GM23338 (cell line): Measurements from ENCODE around the gene VOPP1. TPM values are rescaled to one million over a fixed set of nuclear protein-coding genes. Genes with fewer than 3 reads are reported as not detected.

Experiments
- ATAC-seq: fragments of 200-7000 bp; cut with Tn5 transposase; 3 replicates; pipeline ENCODE4 v1.9.1; 2020
- DNase-seq: peaks from one replicate; pipeline ENCODE4 v3.0.0-alpha.2; 2015; ENCODE audit warnings: low spot score
- H2AFZ ChIP-seq: fragments of 200-600 bp; sonication (generic); 2 replicates; pipeline ENCODE4 v1.8.0; 2016; ENCODE audit warnings: antibody characterized with exemption, mild to moderate bottlenecking, moderate library complexity
- H3F3A ChIP-seq: fragments of 200-600 bp; sonication (generic); replicated peaks from 2 replicates; pipeline ENCODE4 v1.8.0; 2017; ENCODE audit warnings: antibody characterized with exemption, mixed run types, low read depth
- H3K27ac ChIP-seq: fragments of 200-600 bp; sonication (generic); 2 replicates; pipeline ENCODE4 v1.6.1; 2016; ENCODE audit warnings: low read depth
- H3K27me3 ChIP-seq: fragments of 200-600 bp; sonication (generic); 2 replicates; pipeline ENCODE4 v1.8.0; 2016; ENCODE audit warnings: mild to moderate bottlenecking, mixed run types, moderate library complexity; ENCODE audit not compliant: insufficient read depth
- H3K36me3 ChIP-seq: fragments of 200-600 bp; sonication (generic); 2 replicates; pipeline ENCODE4 v1.8.0; 2016; ENCODE audit warnings: mild to moderate bottlenecking; ENCODE audit not compliant: insufficient read depth
- H3K4me1 ChIP-seq: fragments of 200-600 bp; sonication (generic); 2 replicates; pipeline ENCODE4 v1.8.0; 2016; ENCODE audit warnings: mild to moderate bottlenecking, moderate library complexity; ENCODE audit not compliant: insufficient read depth
- H3K4me2 ChIP-seq: fragments of 200-600 bp; sonication (generic); 2 replicates; pipeline ENCODE4 v1.7.1; 2017; ENCODE audit warnings: mixed run types
- H3K4me3 ChIP-seq: fragments of 200-600 bp; sonication (generic); 2 replicates; pipeline ENCODE4 v1.6.1; 2016; ENCODE audit warnings: mixed run types
- H3K79me2 ChIP-seq: fragments of 200-600 bp; sonication (generic); replicated peaks from 2 replicates; pipeline ENCODE4 v1.8.0; 2017; ENCODE audit warnings: mild to moderate bottlenecking; ENCODE audit not compliant: insufficient read depth
- H3K9me2 ChIP-seq: fragments of 200-600 bp; sonication (generic); 2 replicates; pipeline ENCODE4 v1.8.0; 2017; ENCODE audit not compliant: insufficient read depth
- H4K20me1 ChIP-seq: fragments of 200-600 bp; sonication (generic); replicated peaks from 2 replicates; pipeline ENCODE4 v1.8.0; 2017; ENCODE audit warnings: mild to moderate bottlenecking; ENCODE audit not compliant: insufficient read depth
- H3K27ac Mint-ChIP-seq: 2 replicates; pipeline ENCODE4 v1.8.0; 2020; ENCODE audit warnings: inconsistent platforms, mild to moderate bottlenecking, moderate library complexity, mixed read lengths
- H3K27me3 Mint-ChIP-seq: 3 replicates; pipeline ENCODE4 v1.8.0; 2022; ENCODE audit warnings: low read depth, mild to moderate bottlenecking, moderate library complexity, mixed read lengths, inconsistent platforms; ENCODE audit not compliant: insufficient read depth, poor library complexity
- H3K36me3 Mint-ChIP-seq: 3 replicates; pipeline ENCODE4 v1.8.0; 2021; ENCODE audit warnings: low read depth, mild to moderate bottlenecking, inconsistent platforms, moderate library complexity, mixed read lengths
- H3K4me1 Mint-ChIP-seq: 3 replicates; pipeline ENCODE4 v1.8.0; 2020; ENCODE audit warnings: mild to moderate bottlenecking, inconsistent platforms, mixed read lengths
- H3K4me3 Mint-ChIP-seq: 3 replicates; pipeline ENCODE4 v1.8.0; 2021; ENCODE audit warnings: moderate library complexity, mild to moderate bottlenecking, inconsistent platforms, mixed read lengths
- H3K9me3 Mint-ChIP-seq: 3 replicates; pipeline ENCODE4 v1.8.0; 2020; ENCODE audit warnings: moderate library complexity, mild to moderate bottlenecking, inconsistent platforms, mixed read lengths
- CREB1 ChIP-seq: fragments of 250-450 bp; sonication (Bioruptor Pico); IDR thresholded peaks from 2 replicates; pipeline ENCODE4 v1.5.0; 2020; ENCODE audit warnings: low read depth, mild to moderate bottlenecking, moderate library complexity
- EZH2 ChIP-seq: fragments of 200-600 bp; sonication (generic); IDR thresholded peaks from one replicate; pipeline ENCODE4 v1.8.0; 2017; ENCODE audit warnings: antibody characterized with exemption, mild to moderate bottlenecking, low read depth; ENCODE audit not compliant: unreplicated experiment
- EZH2phosphoT487 ChIP-seq: fragments of 200-600 bp; sonication (generic); IDR thresholded peaks from one replicate; pipeline ENCODE4 v1.8.1; 2018; ENCODE audit warnings: antibody characterized with exemption; ENCODE audit not compliant: unreplicated experiment
- JUNB ChIP-seq: IDR thresholded peaks from one replicate; pipeline ENCODE4 v1.6.1; 2016; ENCODE audit warnings: antibody characterized with exemption; ENCODE audit not compliant: unreplicated experiment
- NANOG ChIP-seq: IDR thresholded peaks from 2 replicates; pipeline ENCODE4 v1.6.1; 2016; ENCODE audit warnings: antibody characterized with exemption, borderline replicate concordance
- POLR2AphosphoS5 ChIP-seq: IDR thresholded peaks from 2 replicates; pipeline ENCODE4 v1.6.1; 2016; ENCODE audit warnings: antibody characterized with exemption, low read depth
- STAT1 ChIP-seq: IDR thresholded peaks from one replicate; pipeline ENCODE4 v1.6.1; 2016; ENCODE audit warnings: antibody characterized with exemption; ENCODE audit not compliant: unreplicated experiment
- ZNF114 ChIP-seq: fragments of 250-450 bp; sonication (Bioruptor Pico); IDR thresholded peaks from 2 replicates; pipeline ENCODE4 v1.5.0; 2020; ENCODE audit warnings: mild to moderate bottlenecking, moderate library complexity
- ZNF331 ChIP-seq: fragments of 250-450 bp; sonication (Bioruptor Pico); IDR thresholded peaks from 2 replicates; pipeline ENCODE4 v1.5.0; 2020; ENCODE audit warnings: low read depth, mild to moderate bottlenecking, moderate library complexity
- polyA plus RNA-seq: library from polyadenylated mRNA; unstranded; fragments of >200 nt; fragmentation: Nextera tagmentation; extraction: Ambion mirVana; gene quantifications from 2 replicates; pipeline ENCODE4 v1.2.1, GENCODE V29; 2016
- total RNA-seq: library from RNA; depleted of rRNA; stranded (reverse); fragments of >200 nt; shearing (Covaris generic); gene quantifications from 2 replicates; pipeline ENCODE4 v1.2.3, GENCODE V29; 2014
- TF ChIP-seq, protein P1 (sequence below): IDR thresholded peaks from 2 replicates; pipeline ENCODE4 v1.6.1; 2016; ENCODE audit warnings: antibody characterized with exemption
- TF ChIP-seq, protein P2 (sequence below): fragments of 250-450 bp; sonication (Bioruptor Pico); IDR thresholded peaks from 2 replicates; pipeline ENCODE4 v1.5.0; 2020; ENCODE audit warnings: mild to moderate bottlenecking, moderate library complexity
- TF ChIP-seq, protein P3 (sequence below), 2 experiments: fragments of 200-600 bp in 1 of 2; sonication (generic) in 1 of 2; conservative IDR thresholded peaks; 2 replicates each; pipeline versions ENCODE4 v1.5.1 to v1.6.1; 2016 to 2017; ENCODE audit warnings: antibody characterized with exemption in 2 of 2, low read depth in 2 of 2, mild to moderate bottlenecking in 2 of 2, moderate library complexity in 1 of 2
- TF ChIP-seq, protein P4 (sequence below): IDR thresholded peaks from one replicate; pipeline ENCODE4 v1.6.1; 2018; ENCODE audit warnings: antibody characterized with exemption; ENCODE audit not compliant: unreplicated experiment

VOPP1 gene
- total and polyA plus RNA-seq, 2 experiments from 2014 or later, result 28.2 to 73.7 TPM

DNA sequence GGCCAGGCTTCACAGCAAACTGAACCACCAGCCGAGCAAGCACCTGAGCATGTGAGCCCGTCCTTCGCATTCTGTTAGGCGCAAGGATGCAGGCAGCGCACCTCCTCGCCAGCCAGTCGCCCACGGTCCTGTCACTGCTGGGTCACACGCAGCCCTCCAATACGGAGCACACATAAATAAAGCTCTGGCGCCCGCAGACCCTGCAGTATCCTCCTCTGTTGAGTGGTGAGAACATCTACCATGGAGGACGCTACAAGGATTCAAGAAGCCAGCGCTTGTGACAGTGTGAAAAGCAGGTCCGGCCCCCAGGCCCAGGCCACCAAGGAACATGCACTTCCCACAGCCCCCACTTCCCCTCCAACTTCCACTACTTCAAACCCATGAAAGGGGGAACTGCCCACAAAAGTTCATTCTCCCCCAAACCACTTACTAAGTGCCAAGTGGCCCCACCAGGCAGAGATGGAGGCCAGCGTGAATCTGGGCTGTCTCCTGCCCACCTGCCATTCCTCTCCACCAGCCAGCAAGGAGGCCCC lies 34.8 kb downstream of the VOPP1 start:
- no peak overlapping the region for H3K27ac ChIP-seq
- DNase-seq (no peak), ATAC-seq (no peak)
- H3K27ac Mint-ChIP-seq, result peak overlapping the region; percentile 62
- H3F3A ChIP-seq, result no peaks in the 10 kb centered on the region
- H2AFZ ChIP-seq, result no peak overlapping the region
- no peak overlapping the region; the same call in 2 of the 3 replicates for H3K4me3 Mint-ChIP-seq
- H3K4me1 Mint-ChIP-seq, result peaks cover 76% of the 10 kb centered on the region
- H3K4me1 ChIP-seq, result peaks cover 57% of the 10 kb centered on the region
- no peak overlapping the region for H3K4me3 ChIP-seq
- H3K9me3 Mint-ChIP-seq, result no peaks in the 10 kb centered on the region
- TF ChIP-seq, protein P1, sequence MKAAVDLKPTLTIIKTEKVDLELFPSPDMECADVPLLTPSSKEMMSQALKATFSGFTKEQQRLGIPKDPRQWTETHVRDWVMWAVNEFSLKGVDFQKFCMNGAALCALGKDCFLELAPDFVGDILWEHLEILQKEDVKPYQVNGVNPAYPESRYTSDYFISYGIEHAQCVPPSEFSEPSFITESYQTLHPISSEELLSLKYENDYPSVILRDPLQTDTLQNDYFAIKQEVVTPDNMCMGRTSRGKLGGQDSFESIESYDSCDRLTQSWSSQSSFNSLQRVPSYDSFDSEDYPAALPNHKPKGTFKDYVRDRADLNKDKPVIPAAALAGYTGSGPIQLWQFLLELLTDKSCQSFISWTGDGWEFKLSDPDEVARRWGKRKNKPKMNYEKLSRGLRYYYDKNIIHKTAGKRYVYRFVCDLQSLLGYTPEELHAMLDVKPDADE, result no peak
- TF ChIP-seq, protein P2, sequence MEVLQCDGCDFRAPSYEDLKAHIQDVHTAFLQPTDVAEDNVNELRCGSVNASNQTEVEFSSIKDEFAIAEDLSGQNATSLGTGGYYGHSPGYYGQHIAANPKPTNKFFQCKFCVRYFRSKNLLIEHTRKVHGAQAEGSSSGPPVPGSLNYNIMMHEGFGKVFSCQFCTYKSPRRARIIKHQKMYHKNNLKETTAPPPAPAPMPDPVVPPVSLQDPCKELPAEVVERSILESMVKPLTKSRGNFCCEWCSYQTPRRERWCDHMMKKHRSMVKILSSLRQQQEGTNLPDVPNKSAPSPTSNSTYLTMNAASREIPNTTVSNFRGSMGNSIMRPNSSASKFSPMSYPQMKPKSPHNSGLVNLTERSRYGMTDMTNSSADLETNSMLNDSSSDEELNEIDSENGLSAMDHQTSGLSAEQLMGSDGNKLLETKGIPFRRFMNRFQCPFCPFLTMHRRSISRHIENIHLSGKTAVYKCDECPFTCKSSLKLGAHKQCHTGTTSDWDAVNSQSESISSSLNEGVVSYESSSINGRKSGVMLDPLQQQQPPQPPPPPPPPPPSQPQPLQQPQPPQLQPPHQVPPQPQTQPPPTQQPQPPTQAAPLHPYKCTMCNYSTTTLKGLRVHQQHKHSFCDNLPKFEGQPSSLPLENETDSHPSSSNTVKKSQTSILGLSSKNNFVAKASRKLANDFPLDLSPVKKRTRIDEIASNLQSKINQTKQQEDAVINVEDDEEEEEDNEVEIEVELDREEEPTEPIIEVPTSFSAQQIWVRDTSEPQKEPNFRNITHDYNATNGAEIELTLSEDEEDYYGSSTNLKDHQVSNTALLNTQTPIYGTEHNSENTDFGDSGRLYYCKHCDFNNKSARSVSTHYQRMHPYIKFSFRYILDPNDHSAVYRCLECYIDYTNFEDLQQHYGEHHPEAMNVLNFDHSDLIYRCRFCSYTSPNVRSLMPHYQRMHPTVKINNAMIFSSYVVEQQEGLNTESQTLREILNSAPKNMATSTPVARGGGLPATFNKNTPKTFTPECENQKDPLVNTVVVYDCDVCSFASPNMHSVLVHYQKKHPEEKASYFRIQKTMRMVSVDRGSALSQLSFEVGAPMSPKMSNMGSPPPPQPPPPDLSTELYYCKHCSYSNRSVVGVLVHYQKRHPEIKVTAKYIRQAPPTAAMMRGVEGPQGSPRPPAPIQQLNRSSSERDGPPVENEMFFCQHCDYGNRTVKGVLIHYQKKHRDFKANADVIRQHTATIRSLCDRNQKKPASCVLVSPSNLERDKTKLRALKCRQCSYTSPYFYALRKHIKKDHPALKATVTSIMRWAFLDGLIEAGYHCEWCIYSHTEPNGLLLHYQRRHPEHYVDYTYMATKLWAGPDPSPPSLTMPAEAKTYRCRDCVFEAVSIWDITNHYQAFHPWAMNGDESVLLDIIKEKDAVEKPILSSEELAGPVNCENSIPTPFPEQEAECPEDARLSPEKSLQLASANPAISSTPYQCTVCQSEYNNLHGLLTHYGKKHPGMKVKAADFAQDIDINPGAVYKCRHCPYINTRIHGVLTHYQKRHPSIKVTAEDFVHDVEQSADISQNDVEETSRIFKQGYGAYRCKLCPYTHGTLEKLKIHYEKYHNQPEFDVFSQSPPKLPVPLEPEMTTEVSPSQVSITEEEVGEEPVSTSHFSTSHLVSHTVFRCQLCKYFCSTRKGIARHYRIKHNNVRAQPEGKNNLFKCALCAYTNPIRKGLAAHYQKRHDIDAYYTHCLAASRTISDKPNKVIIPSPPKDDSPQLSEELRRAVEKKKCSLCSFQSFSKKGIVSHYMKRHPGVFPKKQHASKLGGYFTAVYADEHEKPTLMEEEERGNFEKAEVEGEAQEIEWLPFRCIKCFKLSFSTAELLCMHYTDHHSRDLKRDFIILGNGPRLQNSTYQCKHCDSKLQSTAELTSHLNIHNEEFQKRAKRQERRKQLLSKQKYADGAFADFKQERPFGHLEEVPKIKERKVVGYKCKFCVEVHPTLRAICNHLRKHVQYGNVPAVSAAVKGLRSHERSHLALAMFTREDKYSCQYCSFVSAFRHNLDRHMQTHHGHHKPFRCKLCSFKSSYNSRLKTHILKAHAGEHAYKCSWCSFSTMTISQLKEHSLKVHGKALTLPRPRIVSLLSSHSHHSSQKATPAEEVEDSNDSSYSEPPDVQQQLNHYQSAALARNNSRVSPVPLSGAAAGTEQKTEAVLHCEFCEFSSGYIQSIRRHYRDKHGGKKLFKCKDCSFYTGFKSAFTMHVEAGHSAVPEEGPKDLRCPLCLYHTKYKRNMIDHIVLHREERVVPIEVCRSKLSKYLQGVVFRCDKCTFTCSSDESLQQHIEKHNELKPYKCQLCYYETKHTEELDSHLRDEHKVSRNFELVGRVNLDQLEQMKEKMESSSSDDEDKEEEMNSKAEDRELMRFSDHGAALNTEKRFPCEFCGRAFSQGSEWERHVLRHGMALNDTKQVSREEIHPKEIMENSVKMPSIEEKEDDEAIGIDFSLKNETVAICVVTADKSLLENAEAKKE, result no peak
- TF ChIP-seq EZH2 (no peak), EZH2phosphoT487 (no peak), ZNF331 (CRISPR knock-in tag) (no peak), NANOG (no peak), CREB1 (CRISPR knock-in tag) (no peak), ZNF114 (CRISPR knock-in tag) (no peak), POLR2AphosphoS5 (no peak), JUNB (no peak), STAT1 (no peak)
- TF ChIP-seq, protein P3, sequence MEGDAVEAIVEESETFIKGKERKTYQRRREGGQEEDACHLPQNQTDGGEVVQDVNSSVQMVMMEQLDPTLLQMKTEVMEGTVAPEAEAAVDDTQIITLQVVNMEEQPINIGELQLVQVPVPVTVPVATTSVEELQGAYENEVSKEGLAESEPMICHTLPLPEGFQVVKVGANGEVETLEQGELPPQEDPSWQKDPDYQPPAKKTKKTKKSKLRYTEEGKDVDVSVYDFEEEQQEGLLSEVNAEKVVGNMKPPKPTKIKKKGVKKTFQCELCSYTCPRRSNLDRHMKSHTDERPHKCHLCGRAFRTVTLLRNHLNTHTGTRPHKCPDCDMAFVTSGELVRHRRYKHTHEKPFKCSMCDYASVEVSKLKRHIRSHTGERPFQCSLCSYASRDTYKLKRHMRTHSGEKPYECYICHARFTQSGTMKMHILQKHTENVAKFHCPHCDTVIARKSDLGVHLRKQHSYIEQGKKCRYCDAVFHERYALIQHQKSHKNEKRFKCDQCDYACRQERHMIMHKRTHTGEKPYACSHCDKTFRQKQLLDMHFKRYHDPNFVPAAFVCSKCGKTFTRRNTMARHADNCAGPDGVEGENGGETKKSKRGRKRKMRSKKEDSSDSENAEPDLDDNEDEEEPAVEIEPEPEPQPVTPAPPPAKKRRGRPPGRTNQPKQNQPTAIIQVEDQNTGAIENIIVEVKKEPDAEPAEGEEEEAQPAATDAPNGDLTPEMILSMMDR (conservative IDR thresholded peaks at IDR 0.05; ENCODE audit: low read depth in 2 of 2), result no peak
- TF ChIP-seq, protein P4, sequence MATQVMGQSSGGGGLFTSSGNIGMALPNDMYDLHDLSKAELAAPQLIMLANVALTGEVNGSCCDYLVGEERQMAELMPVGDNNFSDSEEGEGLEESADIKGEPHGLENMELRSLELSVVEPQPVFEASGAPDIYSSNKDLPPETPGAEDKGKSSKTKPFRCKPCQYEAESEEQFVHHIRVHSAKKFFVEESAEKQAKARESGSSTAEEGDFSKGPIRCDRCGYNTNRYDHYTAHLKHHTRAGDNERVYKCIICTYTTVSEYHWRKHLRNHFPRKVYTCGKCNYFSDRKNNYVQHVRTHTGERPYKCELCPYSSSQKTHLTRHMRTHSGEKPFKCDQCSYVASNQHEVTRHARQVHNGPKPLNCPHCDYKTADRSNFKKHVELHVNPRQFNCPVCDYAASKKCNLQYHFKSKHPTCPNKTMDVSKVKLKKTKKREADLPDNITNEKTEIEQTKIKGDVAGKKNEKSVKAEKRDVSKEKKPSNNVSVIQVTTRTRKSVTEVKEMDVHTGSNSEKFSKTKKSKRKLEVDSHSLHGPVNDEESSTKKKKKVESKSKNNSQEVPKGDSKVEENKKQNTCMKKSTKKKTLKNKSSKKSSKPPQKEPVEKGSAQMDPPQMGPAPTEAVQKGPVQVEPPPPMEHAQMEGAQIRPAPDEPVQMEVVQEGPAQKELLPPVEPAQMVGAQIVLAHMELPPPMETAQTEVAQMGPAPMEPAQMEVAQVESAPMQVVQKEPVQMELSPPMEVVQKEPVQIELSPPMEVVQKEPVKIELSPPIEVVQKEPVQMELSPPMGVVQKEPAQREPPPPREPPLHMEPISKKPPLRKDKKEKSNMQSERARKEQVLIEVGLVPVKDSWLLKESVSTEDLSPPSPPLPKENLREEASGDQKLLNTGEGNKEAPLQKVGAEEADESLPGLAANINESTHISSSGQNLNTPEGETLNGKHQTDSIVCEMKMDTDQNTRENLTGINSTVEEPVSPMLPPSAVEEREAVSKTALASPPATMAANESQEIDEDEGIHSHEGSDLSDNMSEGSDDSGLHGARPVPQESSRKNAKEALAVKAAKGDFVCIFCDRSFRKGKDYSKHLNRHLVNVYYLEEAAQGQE, result no peak
- no peaks in the 10 kb centered on the region for H3K9me2 ChIP-seq
- H3K27me3 Mint-ChIP-seq, result peaks cover 7% of the 10 kb centered on the region
- peaks cover 92% of the 10 kb centered on the region for H3K79me2 ChIP-seq
- H4K20me1 ChIP-seq, result peaks cover 12% of the 10 kb centered on the region
- no peaks in the 10 kb centered on the region for H3K27me3 ChIP-seq
- H3K36me3 ChIP-seq, result no peaks in the 10 kb centered on the region
- no peaks in the 10 kb centered on the region for H3K36me3 Mint-ChIP-seq
- H3K4me2 ChIP-seq, result no peak overlapping the region
